Calu3 (cell line): Measurements from ENCODE around the gene LGALS3. TPM values are rescaled to one million over a fixed set of nuclear protein-coding genes. Genes with fewer than 3 reads are reported as not detected.

Source experiments
- BruUV-seq: library from RNA; stranded (reverse); fragments of 400-500 nt; replicated peaks from 2 replicates; lab custom pipeline; 2021; lab: Mats Ljungman, UMichigan
- CTCF ChIA-PET: fragments of 300-600 bp; sonication (Branson Sonifier 250); formaldehyde crosslinking; loops from one replicate; lab custom pipeline; 2022; ENCODE audit warnings: antibody characterized with exemption; lab: Charles Lee
- DNase-seq: peaks from one replicate; pipeline ENCODE4 v3.0.0; 2022
- H3K27ac Mint-ChIP-seq: one replicate; pipeline ENCODE4 v1.8.0; 2022; ENCODE audit warnings: mixed read lengths; ENCODE audit not compliant: unreplicated experiment
- H3K27me3 Mint-ChIP-seq: one replicate; pipeline ENCODE4 v1.8.0; 2022; ENCODE audit warnings: mixed read lengths; ENCODE audit not compliant: unreplicated experiment
- H3K36me3 Mint-ChIP-seq: one replicate; pipeline ENCODE4 v1.8.0; 2022; ENCODE audit warnings: mild to moderate bottlenecking, moderate library complexity, mixed read lengths; ENCODE audit not compliant: insufficient read depth, unreplicated experiment
- H3K4me1 Mint-ChIP-seq: one replicate; pipeline ENCODE4 v1.8.0; 2022; ENCODE audit warnings: mild to moderate bottlenecking, low read depth, mixed read lengths; ENCODE audit not compliant: unreplicated experiment
- H3K4me3 Mint-ChIP-seq: one replicate; pipeline ENCODE4 v1.8.0; 2022; ENCODE audit warnings: mild to moderate bottlenecking, low read depth, moderate library complexity, mixed read lengths; ENCODE audit not compliant: unreplicated experiment
- H3K9me3 Mint-ChIP-seq: one replicate; pipeline ENCODE4 v1.8.0; 2022; ENCODE audit warnings: low read depth, mixed read lengths; ENCODE audit not compliant: unreplicated experiment
- intact Hi-C: fragments of 100-400 bp; cut with micrococcal nuclease; formaldehyde crosslinking; loops from one replicate; pipeline ENCODE4 v1.10.0; 2022; ENCODE audit not compliant: unreplicated experiment
- total RNA-seq: library from RNA; stranded (reverse); gene quantifications from 2 replicates; pipeline ENCODE4 v1.2.3, GENCODE V29; 2022
- TF ChIP-seq, protein P1 (sequence below): fragments of 200-600 bp; IDR thresholded peaks from one replicate; pipeline ENCODE4 v1.8.0; 2022; ENCODE audit warnings: antibody characterized with exemption; ENCODE audit not compliant: unreplicated experiment

The LGALS3 gene
- total RNA-seq, 1 experiment from 2014 or later: 429 TPM

DNA sequence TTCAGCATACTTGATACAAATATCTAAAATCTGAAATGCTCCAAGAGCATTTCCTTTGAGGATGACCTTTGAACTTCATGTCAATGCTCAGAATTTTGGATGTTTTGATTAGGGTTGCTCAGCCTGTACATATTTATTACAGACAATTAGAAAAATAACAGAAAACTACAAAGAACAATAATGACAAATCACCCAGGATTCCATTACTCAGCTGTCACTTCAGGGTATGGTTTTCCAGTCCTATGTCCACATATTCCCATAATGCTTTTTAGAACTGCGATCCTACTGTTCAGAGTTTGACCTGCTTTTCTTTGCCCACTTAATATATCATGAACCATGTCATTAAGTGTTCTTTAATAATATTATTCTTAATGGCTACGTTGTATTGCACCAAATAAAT, 51.0 kb downstream of the LGALS3 start:
- CTCF ChIA-PET: no interaction called here
- TF ChIP-seq, protein P1, sequence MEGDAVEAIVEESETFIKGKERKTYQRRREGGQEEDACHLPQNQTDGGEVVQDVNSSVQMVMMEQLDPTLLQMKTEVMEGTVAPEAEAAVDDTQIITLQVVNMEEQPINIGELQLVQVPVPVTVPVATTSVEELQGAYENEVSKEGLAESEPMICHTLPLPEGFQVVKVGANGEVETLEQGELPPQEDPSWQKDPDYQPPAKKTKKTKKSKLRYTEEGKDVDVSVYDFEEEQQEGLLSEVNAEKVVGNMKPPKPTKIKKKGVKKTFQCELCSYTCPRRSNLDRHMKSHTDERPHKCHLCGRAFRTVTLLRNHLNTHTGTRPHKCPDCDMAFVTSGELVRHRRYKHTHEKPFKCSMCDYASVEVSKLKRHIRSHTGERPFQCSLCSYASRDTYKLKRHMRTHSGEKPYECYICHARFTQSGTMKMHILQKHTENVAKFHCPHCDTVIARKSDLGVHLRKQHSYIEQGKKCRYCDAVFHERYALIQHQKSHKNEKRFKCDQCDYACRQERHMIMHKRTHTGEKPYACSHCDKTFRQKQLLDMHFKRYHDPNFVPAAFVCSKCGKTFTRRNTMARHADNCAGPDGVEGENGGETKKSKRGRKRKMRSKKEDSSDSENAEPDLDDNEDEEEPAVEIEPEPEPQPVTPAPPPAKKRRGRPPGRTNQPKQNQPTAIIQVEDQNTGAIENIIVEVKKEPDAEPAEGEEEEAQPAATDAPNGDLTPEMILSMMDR: no peak
- Mint-ChIP-seq H3K36me3 (peaks cover 32% of the 10 kb centered on the region), H3K9me3 (no peaks in the 10 kb centered on the region), H3K27ac (no peak overlapping the region), H3K4me3 (no peak overlapping the region), H3K4me1 (no peaks in the 10 kb centered on the region), H3K27me3 (no peaks in the 10 kb centered on the region)
- intact Hi-C loops: no loop called here
- no TSS peak for BruUV-seq
- no peak for DNase-seq

DNA sequence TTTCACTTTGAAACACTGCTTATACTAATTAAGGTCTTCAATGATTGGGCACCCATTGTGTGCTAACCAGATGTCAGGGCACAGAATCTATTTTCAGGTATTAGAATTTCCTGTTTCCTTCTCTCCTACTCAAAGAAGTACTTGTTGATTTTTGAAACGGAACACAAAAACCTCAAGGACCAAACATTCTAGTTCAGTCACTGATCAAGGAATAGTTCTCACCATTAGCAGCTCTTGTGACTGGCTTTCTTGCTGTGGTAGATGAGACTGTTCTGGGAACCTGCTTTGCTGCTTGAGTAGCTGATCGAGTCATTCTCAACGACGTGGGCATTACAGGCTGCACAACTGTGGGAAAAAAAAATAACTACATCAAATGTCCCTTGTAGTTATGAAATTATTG, 51.4 kb downstream of the LGALS3 start:
- BruUV-seq: no TSS peak
- Mint-ChIP-seq H3K9me3 (no peaks in the 10 kb centered on the region), H3K4me3 (no peak overlapping the region), H3K27ac (no peak overlapping the region), H3K36me3 (peaks cover 30% of the 10 kb centered on the region), H3K27me3 (no peaks in the 10 kb centered on the region), H3K4me1 (no peaks in the 10 kb centered on the region)
- TF ChIP-seq, protein P1: no peak
- intact Hi-C loops: no loop called here
- DNase-seq: no peak
- CTCF ChIA-PET: no interaction called here

DNA sequence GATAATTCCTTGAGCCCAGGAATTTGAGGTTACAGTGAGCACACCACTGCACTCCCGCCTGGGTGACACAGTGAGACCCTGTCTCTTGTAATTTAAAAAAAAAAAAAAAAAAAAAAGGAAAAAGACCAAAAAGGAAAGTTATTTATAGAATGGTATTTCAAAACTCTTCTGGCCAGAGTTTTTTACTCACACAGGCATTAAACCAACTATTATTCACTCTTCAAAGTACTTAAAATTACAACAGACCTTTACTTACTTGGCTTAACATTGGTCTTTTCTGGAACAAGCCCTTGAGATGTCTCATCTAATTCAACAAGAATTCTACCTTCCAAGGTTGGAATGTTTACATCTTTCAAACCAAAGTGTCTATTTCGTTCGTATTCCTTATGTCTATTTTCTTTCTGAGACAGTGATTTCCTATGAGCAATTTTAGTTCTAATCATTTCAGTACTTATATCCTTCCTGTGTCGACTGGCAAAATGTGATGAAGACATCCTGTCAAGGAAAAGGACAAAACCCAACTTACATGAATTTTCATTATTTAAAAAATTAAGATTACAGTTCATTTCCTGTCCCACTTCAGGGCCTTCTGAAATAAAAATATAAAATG, 59.7 kb downstream of the LGALS3 start:
- Mint-ChIP-seq H3K9me3 (no peaks in the 10 kb centered on the region), H3K4me1 (peaks cover 33% of the 10 kb centered on the region), H3K27me3 (no peaks in the 10 kb centered on the region), H3K36me3 (peaks cover 32% of the 10 kb centered on the region), H3K4me3 (peak overlapping the region; percentile 91), H3K27ac (no peak overlapping the region)
- CTCF ChIA-PET: interaction anchor here (0.6 kb wide), 1 partner anchor 16 kb away, joined by 5 read pairs; no protein-coding TSS in a partner anchor
- DNase-seq: no peak
- intact Hi-C loops: no loop called here
- no TSS peak for BruUV-seq
- TF ChIP-seq, protein P1: no peak

DNA sequence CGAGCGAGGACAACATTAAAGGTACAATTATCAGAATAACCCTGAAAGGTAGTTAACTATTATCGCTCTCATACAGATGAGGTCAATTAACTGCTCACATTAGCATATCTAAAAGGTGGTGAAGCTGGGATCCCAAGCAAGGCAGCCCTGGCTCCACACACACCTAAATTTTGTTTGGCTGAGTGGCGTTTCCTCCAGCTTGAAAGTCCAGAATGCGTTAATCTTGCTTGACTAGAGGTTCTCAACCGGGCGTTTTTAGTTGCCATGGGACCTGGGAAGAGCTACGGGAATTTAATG, 61.8 kb downstream of the LGALS3 start:
- H3K9me3 Mint-ChIP-seq: no peaks in the 10 kb centered on the region
- H3K4me3 Mint-ChIP-seq: peak overlapping the region; percentile 91
- H3K27me3 Mint-ChIP-seq: no peaks in the 10 kb centered on the region
- H3K4me1 Mint-ChIP-seq: peaks cover 33% of the 10 kb centered on the region
- intact Hi-C loops: no loop called here
- TF ChIP-seq, protein P1: no peak
- no TSS peak for BruUV-seq
- DNase-seq: no peak
- CTCF ChIA-PET: interaction anchor here (0.9 to 1.6 kb wide), 3 partner anchors 79 to 241 kb away, joined by 3 to 5 read pairs (median 4); no protein-coding TSS in a partner anchor
- H3K27ac Mint-ChIP-seq: peak overlapping the region; percentile 82
- H3K36me3 Mint-ChIP-seq: peaks cover 32% of the 10 kb centered on the region
